Karpas-422 (cell line): Measurements from ENCODE around the gene TEN1. TPM values are rescaled to one million over a fixed set of nuclear protein-coding genes. Genes with fewer than 3 reads are reported as not detected.

Experiments used
- DNase-seq: peaks from one replicate; pipeline ENCODE4 v3.0.0-alpha.2; 2015
- H2AFZ ChIP-seq: fragments of 200-600 bp; sonication (generic); 2 replicates; pipeline ENCODE4 v1.6.1; 2014; ENCODE audit warnings: antibody characterized with exemption, low read length, mixed read lengths
- H3K27ac ChIP-seq: fragments of 200-600 bp; sonication (generic); 2 replicates; pipeline ENCODE4 v1.5.1; 2014; ENCODE audit warnings: mild to moderate bottlenecking, low read length, moderate library complexity
- H3K27me3 ChIP-seq: fragments of 200-600 bp; sonication (generic); 2 replicates; pipeline ENCODE4 v1.6.1; 2014; ENCODE audit warnings: low read length, mixed read lengths
- H3K36me3 ChIP-seq: fragments of 200-600 bp; sonication (generic); 2 replicates; pipeline ENCODE4 v1.6.1; 2014; ENCODE audit warnings: low read length, mixed read lengths; ENCODE audit not compliant: insufficient read depth
- H3K4me1 ChIP-seq: fragments of 200-600 bp; sonication (generic); 2 replicates; pipeline ENCODE4 v1.6.1; 2014; ENCODE audit warnings: mild to moderate bottlenecking, low read length, mixed read lengths
- H3K4me2 ChIP-seq: fragments of 200-600 bp; sonication (generic); 2 replicates; pipeline ENCODE4 v1.6.1; 2014; ENCODE audit warnings: low read length, low read depth, mild to moderate bottlenecking; ENCODE audit not compliant: poor library complexity, severe bottlenecking
- H3K4me3 ChIP-seq: fragments of 200-600 bp; sonication (generic); 2 replicates; pipeline ENCODE4 v1.5.1; 2014; ENCODE audit warnings: mild to moderate bottlenecking, antibody characterized with exemption, low read length, mixed read lengths
- H3K79me2 ChIP-seq: fragments of 200-600 bp; sonication (generic); 2 replicates; pipeline ENCODE4 v1.6.1; 2014; ENCODE audit warnings: mild to moderate bottlenecking, low read length, mixed read lengths
- H3K9ac ChIP-seq: fragments of 200-600 bp; sonication (generic); 2 replicates; pipeline ENCODE4 v1.6.0; 2014; ENCODE audit warnings: low read length
- H3K9me2 ChIP-seq: fragments of 200-600 bp; sonication (generic), shearing (Covaris generic); replicated peaks from 2 replicates; pipeline ENCODE4 v1.6.0; 2014; ENCODE audit warnings: mild to moderate bottlenecking, low read length, moderate library complexity; ENCODE audit not compliant: insufficient read depth
- H3K9me3 ChIP-seq: fragments of 300-700, 200-600 bp; sonication (generic); 2 replicates; pipeline ENCODE4 v1.6.1; 2014; ENCODE audit warnings: low read length, mixed read lengths
- H4K20me1 ChIP-seq: fragments of 200-600 bp; sonication (generic); 2 replicates; pipeline ENCODE4 v1.6.1; 2014; ENCODE audit warnings: mild to moderate bottlenecking, antibody characterized with exemption, low read length, low read depth; ENCODE audit not compliant: insufficient read depth
- total RNA-seq: library from RNA; depleted of rRNA; stranded (reverse); fragments of >200 nt; shearing (Covaris generic); gene quantifications from 2 replicates; pipeline ENCODE4 v1.2.3, GENCODE V29; 2014; ENCODE audit warnings: low replicate concordance; rRNA removed

TEN1 gene
- total RNA-seq, 1 experiment from 2014 or later = 5.7 TPM

- Histone ChIP-seq H3K36me3 (peaks cover 9% of the 10 kb centered on the region; the same call in 1 of the 2 replicates), H3K4me2 (no peak overlapping the region), H3K4me1 (peaks cover 10% of the 10 kb centered on the region), H3K27ac (no peak overlapping the region), H3K27me3 (no peaks in the 10 kb centered on the region), H4K20me1 (no peaks in the 10 kb centered on the region), H3K9me3 (no peaks in the 10 kb centered on the region), H2AFZ (no peak overlapping the region), H3K79me2 (no peaks in the 10 kb centered on the region), H3K4me3 (no peak overlapping the region), H3K9me2 (no peaks in the 10 kb centered on the region), H3K9ac (no peak overlapping the region)
- no peak for DNase-seq
Measured at GRCh38 chr17:76048711-76049110, 69.7 kb downstream of the TEN1 start.

DNA sequence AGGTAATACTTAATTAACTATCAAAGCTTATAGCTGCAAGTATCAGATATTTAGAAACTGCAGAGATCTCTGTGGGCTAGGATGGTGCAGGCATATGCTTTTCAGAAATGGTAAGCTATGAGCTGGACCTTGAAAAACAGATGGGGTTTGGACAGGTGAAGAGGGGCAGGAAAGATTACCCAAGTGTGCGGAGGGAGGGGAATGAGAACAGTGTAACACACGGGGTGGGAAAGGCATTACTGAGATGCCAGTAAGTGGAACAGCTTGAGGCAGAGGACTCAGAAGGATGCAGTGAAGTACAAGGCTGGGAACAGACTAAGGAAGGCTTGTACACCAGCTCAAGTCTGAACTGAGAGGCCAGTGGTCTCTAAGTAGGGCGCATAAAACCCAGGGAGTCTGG is 70.2 kb downstream of the TEN1 start:
- Histone ChIP-seq H3K9me2 (no peaks in the 10 kb centered on the region), H4K20me1 (no peaks in the 10 kb centered on the region), H3K27me3 (no peaks in the 10 kb centered on the region), H3K9me3 (no peaks in the 10 kb centered on the region), H3K79me2 (no peaks in the 10 kb centered on the region), H3K9ac (no peak overlapping the region), H3K4me1 (peaks cover 10% of the 10 kb centered on the region), H3K27ac (no peak overlapping the region), H2AFZ (no peak overlapping the region), H3K36me3 (peaks cover 9% of the 10 kb centered on the region; the same call in 1 of the 2 replicates), H3K4me2 (no peak overlapping the region), H3K4me3 (no peak overlapping the region)
- DNase-seq = no peak

- Histone ChIP-seq H3K36me3 (peaks cover 9% of the 10 kb centered on the region; the same call in 1 of the 2 replicates), H3K4me2 (no peak overlapping the region), H3K9ac (no peak overlapping the region), H3K9me2 (no peaks in the 10 kb centered on the region), H3K9me3 (no peaks in the 10 kb centered on the region), H4K20me1 (no peaks in the 10 kb centered on the region), H2AFZ (no peak overlapping the region), H3K27ac (no peak overlapping the region), H3K4me1 (peaks cover 10% of the 10 kb centered on the region), H3K27me3 (no peaks in the 10 kb centered on the region), H3K79me2 (no peaks in the 10 kb centered on the region), H3K4me3 (no peak overlapping the region)
- no peak for DNase-seq
Measured at GRCh38 chr17:76049836-76050537, 70.9 kb downstream of the TEN1 start.

Other genes with a start within 250 kb of the TEN1 start
- 23.9 and 28.3 TPM in 2 replicates for gene GALK1, start 214.0 kb upstream of the TEN1 start, total RNA-seq
- 22.9 and 49.0 TPM in 2 replicates for gene UNK, start 194.4 kb upstream of the TEN1 start, total RNA-seq
- gene UNC13D, start 134.8 kb upstream of the TEN1 start, total RNA-seq = 30.9 and 52.5 TPM in 2 replicates
- gene WBP2, start 123.9 kb upstream of the TEN1 start, total RNA-seq = 27.9 and 42.7 TPM in 2 replicates
- 7.9 and 16.4 TPM in 2 replicates for gene TRIM47, start 100.7 kb upstream of the TEN1 start, total RNA-seq
- gene TRIM65, start 82.3 kb upstream of the TEN1 start, total RNA-seq = 18.4 and 39.5 TPM in 2 replicates
- gene MRPL38, start 74.4 kb upstream of the TEN1 start, total RNA-seq = 33.5 and 42.7 TPM in 2 replicates
- gene FBF1, start 38.2 kb upstream of the TEN1 start, total RNA-seq = 13.5 and 37.0 TPM in 2 replicates
- 18.2 and 22.5 TPM in 2 replicates for gene ACOX1, start 74 bp upstream of the TEN1 start, total RNA-seq
- gene CDK3, start 21.6 kb downstream of the TEN1 start, total RNA-seq = 4.7 and 5.1 TPM in 2 replicates
- gene EVPL, start 48.1 kb downstream of the TEN1 start, total RNA-seq = 0.07 and 0.29 TPM in 2 replicates
- gene SRP68, start 93.3 kb downstream of the TEN1 start, total RNA-seq = 12.0 and 18.4 TPM in 2 replicates
- gene GALR2, start 95.5 kb downstream of the TEN1 start, total RNA-seq = not detected in 2 replicates
- gene ZACN, start 99.9 kb downstream of the TEN1 start, total RNA-seq = not detected in 2 replicates
- gene EXOC7, start 124.5 kb downstream of the TEN1 start, total RNA-seq = 55.4 and 69.0 TPM in 2 replicates
- gene FOXJ1, start 162.0 kb downstream of the TEN1 start, total RNA-seq = not detected in 2 replicates